K562 (cell line): ENCODE results near the gene RNF223. TPM values are rescaled to one million over a fixed set of nuclear protein-coding genes. Genes with fewer than 3 reads are reported as not detected.

Experiments used
- DNMT1 ChIP-seq: fragments of 450-650 bp; IDR thresholded peaks from 2 replicates; pipeline ENCODE4 v1.6.1; 2016; ENCODE audit warnings: antibody characterized with exemption, mild to moderate bottlenecking
- KLF13 ChIP-seq: fragments of 450-650 bp; IDR thresholded peaks from 2 replicates; pipeline ENCODE4 v1.6.1; 2016; ENCODE audit warnings: missing genetic modification characterization, low read depth, mild to moderate bottlenecking, missing compliant biosample characterization, moderate library complexity, borderline replicate concordance
- LARP7 ChIP-seq: fragments of 450-650 bp; IDR thresholded peaks from 2 replicates; pipeline ENCODE4 v1.6.1; 2016
- MAX ChIP-seq: sonication (generic); formaldehyde crosslinking; IDR thresholded peaks from 2 replicates; pipeline ENCODE4 v1.9.0; 2022; ENCODE audit warnings: mild to moderate bottlenecking, missing genetic modification reagents
- MCM3 ChIP-seq: fragments of 450-650 bp; IDR thresholded peaks from 2 replicates; pipeline ENCODE4 v1.6.1; 2016
- NR2C1 ChIP-seq, 2 experiments: fragments of 450-650 bp; IDR thresholded peaks; 2 replicates each; pipeline ENCODE4 v1.6.1; 2017; ENCODE audit warnings: mild to moderate bottlenecking in 2 of 2, antibody characterized with exemption in 1 of 2, inconsistent platforms in 1 of 2, missing compliant biosample characterization in 1 of 2, missing genetic modification characterization in 1 of 2
- POLR2G ChIP-seq: fragments of 200-400 bp; formaldehyde crosslinking; IDR thresholded peaks from 2 replicates; pipeline ENCODE4 v1.6.1; 2017; ENCODE audit warnings: low read depth, mild to moderate bottlenecking, antibody characterized with exemption, low read length, moderate library complexity
- POLR2H ChIP-seq: IDR thresholded peaks from 2 replicates; pipeline ENCODE4 v1.6.1; 2016; ENCODE audit warnings: missing genetic modification characterization, low read depth, mild to moderate bottlenecking, control low read depth, missing compliant biosample characterization, moderate library complexity
- SMAD3 ChIP-seq: fragments of 450-650 bp; formaldehyde crosslinking; conservative IDR thresholded peaks from 2 replicates; pipeline ENCODE4 v1.4.0; 2020; ENCODE audit warnings: mild to moderate bottlenecking
- TGIF2 ChIP-seq: sonication (generic); formaldehyde crosslinking; IDR thresholded peaks from 2 replicates; pipeline ENCODE4 v1.8.1; 2022; ENCODE audit warnings: mild to moderate bottlenecking, missing genetic modification reagents, moderate library complexity
- ZBED1 ChIP-seq: IDR thresholded peaks from 2 replicates; pipeline ENCODE4 v1.6.1; 2014
- ZNF212 ChIP-seq: fragments of 450-650 bp; formaldehyde crosslinking; IDR thresholded peaks from 2 replicates; pipeline ENCODE4 v1.4.0; 2020; ENCODE audit warnings: mild to moderate bottlenecking
- ZNF224 ChIP-seq: sonication (generic); formaldehyde crosslinking; IDR thresholded peaks from 2 replicates; pipeline ENCODE4 v1.8.0; 2022; ENCODE audit warnings: mild to moderate bottlenecking, missing genetic modification reagents
- ZNF695 ChIP-seq: fragments of 450-650 bp; formaldehyde crosslinking; IDR thresholded peaks from 2 replicates; pipeline ENCODE4 v1.4.0; 2020; ENCODE audit warnings: mild to moderate bottlenecking, moderate library complexity
- ZNF717 ChIP-seq: fragments of 250-450 bp; sonication (Bioruptor Pico); IDR thresholded peaks from 2 replicates; pipeline ENCODE4 v1.5.0; 2021
- ZNF76 ChIP-seq: fragments of 250-450 bp; sonication (Bioruptor Pico); IDR thresholded peaks from 2 replicates; pipeline ENCODE4 v1.4.0; 2020; ENCODE audit warnings: mild to moderate bottlenecking, moderate library complexity, borderline replicate concordance
- ZNF766 ChIP-seq: fragments of 200-800 bp; sonication (Bioruptor generic); conservative IDR thresholded peaks from 2 replicates; pipeline ENCODE4 v1.6.1; 2016; ENCODE audit warnings: missing genetic modification characterization, missing compliant biosample characterization
- polyA plus RNA-seq, 8 experiments: library from polyadenylated mRNA; depleted of rRNA in 4 of 8; stranded (reverse) in 5 of 8; unstranded in 3 of 8; fragments of >200 nt; fragmentation: Nextera tagmentation in 2 of 8; fragmentation: Illumina TruSeq in 1 of 8; extraction: Ambion mirVana in 2 of 8; extraction: Trizol in 1 of 8; gene quantifications; 2 replicates each; pipeline versions ENCODE4 v1.2.1 to v1.2.3, GENCODE V29; 2011 to 2014; ENCODE audit warnings: inconsistent platforms in 1 of 8, missing spikeins in 1 of 8
- total RNA-seq, 7 experiments: library from RNA; depleted of rRNA in 6 of 7; stranded (reverse); fragments of >200 nt in 6 of 7; fragmentation: Illumina TruSeq in 2 of 7; extraction: Trizol in 2 of 7; gene quantifications; 2 replicates each; pipeline versions ENCODE4 v1.2.1 to v1.2.3, GENCODE V29; 2011 to 2021; ENCODE audit warnings: low replicate concordance in 1 of 7
- TF ChIP-seq, protein P1 (sequence below): fragments of 450-650 bp; formaldehyde crosslinking; IDR thresholded peaks from 2 replicates; pipeline ENCODE4 v1.4.0; 2020; ENCODE audit warnings: mild to moderate bottlenecking
- TF ChIP-seq, protein P2 (sequence below): sonication (generic); formaldehyde crosslinking; IDR thresholded peaks from 2 replicates; pipeline ENCODE4 v1.8.1; 2023; ENCODE audit warnings: missing genetic modification reagents, mild to moderate bottlenecking, borderline replicate concordance
- TF ChIP-seq, protein P3 (sequence below): sonication (generic); formaldehyde crosslinking; IDR thresholded peaks from 2 replicates; pipeline ENCODE4 v1.8.1; 2022; ENCODE audit warnings: missing genetic modification reagents
- TF ChIP-seq, protein P4 (sequence below): fragments of 200-800 bp; sonication (Bioruptor generic); IDR thresholded peaks from 2 replicates; pipeline ENCODE4 v1.6.1; 2017; ENCODE audit warnings: missing genetic modification characterization, missing compliant biosample characterization

Gene RNF223
- total and polyA plus RNA-seq, 9 of the 15 experiments (the other 6 are each of a cell fraction or from before 2014, with no cell fraction given) = 0.04 to 0.32 TPM; not detected in 7

GRCh38 chr1:1080122-1080757 lies 6.1 kb upstream of the RNF223 start (continued):
- peak; percentile 64; the same call in 1 of the 2 replicates for TF ChIP-seq POLR2G
- TF ChIP-seq ZNF224 = no peak
- no peak for TF ChIP-seq SMAD3
- TF ChIP-seq NR2C1 (IDR thresholded peaks at IDR 0.05) = no peak
- TF ChIP-seq NR2C1 (tag; IDR thresholded peaks at IDR 0.05) = no peak
- no peak for TF ChIP-seq DNMT1
- TF ChIP-seq ZNF76 (CRISPR knock-in tag) = no peak
- TF ChIP-seq ZNF695 (CRISPR knock-in tag) = no peak
- TF ChIP-seq TGIF2 = no peak
- TF ChIP-seq, protein P1, sequence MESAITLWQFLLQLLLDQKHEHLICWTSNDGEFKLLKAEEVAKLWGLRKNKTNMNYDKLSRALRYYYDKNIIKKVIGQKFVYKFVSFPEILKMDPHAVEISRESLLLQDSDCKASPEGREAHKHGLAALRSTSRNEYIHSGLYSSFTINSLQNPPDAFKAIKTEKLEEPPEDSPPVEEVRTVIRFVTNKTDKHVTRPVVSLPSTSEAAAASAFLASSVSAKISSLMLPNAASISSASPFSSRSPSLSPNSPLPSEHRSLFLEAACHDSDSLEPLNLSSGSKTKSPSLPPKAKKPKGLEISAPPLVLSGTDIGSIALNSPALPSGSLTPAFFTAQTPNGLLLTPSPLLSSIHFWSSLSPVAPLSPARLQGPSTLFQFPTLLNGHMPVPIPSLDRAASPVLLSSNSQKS (CRISPR knock-in tag) = no peak
- no peak for TF ChIP-seq MCM3
- no peak for TF ChIP-seq LARP7
- TF ChIP-seq ZBED1 = no peak
- TF ChIP-seq ZNF766 = no peak
- peak; percentile 88 for TF ChIP-seq MAX
- no peak for TF ChIP-seq POLR2H
- TF ChIP-seq, protein P2, sequence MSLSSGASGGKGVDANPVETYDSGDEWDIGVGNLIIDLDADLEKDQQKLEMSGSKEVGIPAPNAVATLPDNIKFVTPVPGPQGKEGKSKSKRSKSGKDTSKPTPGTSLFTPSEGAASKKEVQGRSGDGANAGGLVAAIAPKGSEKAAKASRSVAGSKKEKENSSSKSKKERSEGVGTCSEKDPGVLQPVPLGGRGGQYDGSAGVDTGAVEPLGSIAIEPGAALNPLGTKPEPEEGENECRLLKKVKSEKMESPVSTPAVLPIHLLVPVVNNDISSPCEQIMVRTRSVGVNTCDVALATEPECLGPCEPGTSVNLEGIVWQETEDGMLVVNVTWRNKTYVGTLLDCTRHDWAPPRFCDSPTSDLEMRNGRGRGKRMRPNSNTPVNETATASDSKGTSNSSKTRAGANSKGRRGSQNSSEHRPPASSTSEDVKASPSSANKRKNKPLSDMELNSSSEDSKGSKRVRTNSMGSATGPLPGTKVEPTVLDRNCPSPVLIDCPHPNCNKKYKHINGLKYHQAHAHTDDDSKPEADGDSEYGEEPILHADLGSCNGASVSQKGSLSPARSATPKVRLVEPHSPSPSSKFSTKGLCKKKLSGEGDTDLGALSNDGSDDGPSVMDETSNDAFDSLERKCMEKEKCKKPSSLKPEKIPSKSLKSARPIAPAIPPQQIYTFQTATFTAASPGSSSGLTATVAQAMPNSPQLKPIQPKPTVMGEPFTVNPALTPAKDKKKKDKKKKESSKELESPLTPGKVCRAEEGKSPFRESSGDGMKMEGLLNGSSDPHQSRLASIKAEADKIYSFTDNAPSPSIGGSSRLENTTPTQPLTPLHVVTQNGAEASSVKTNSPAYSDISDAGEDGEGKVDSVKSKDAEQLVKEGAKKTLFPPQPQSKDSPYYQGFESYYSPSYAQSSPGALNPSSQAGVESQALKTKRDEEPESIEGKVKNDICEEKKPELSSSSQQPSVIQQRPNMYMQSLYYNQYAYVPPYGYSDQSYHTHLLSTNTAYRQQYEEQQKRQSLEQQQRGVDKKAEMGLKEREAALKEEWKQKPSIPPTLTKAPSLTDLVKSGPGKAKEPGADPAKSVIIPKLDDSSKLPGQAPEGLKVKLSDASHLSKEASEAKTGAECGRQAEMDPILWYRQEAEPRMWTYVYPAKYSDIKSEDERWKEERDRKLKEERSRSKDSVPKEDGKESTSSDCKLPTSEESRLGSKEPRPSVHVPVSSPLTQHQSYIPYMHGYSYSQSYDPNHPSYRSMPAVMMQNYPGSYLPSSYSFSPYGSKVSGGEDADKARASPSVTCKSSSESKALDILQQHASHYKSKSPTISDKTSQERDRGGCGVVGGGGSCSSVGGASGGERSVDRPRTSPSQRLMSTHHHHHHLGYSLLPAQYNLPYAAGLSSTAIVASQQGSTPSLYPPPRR = no peak
- TF ChIP-seq, protein P3, sequence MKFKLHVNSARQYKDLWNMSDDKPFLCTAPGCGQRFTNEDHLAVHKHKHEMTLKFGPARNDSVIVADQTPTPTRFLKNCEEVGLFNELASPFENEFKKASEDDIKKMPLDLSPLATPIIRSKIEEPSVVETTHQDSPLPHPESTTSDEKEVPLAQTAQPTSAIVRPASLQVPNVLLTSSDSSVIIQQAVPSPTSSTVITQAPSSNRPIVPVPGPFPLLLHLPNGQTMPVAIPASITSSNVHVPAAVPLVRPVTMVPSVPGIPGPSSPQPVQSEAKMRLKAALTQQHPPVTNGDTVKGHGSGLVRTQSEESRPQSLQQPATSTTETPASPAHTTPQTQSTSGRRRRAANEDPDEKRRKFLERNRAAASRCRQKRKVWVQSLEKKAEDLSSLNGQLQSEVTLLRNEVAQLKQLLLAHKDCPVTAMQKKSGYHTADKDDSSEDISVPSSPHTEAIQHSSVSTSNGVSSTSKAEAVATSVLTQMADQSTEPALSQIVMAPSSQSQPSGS (CRISPR knock-in tag) = no peak
- TF ChIP-seq KLF13 = no peak
- TF ChIP-seq, protein P4, sequence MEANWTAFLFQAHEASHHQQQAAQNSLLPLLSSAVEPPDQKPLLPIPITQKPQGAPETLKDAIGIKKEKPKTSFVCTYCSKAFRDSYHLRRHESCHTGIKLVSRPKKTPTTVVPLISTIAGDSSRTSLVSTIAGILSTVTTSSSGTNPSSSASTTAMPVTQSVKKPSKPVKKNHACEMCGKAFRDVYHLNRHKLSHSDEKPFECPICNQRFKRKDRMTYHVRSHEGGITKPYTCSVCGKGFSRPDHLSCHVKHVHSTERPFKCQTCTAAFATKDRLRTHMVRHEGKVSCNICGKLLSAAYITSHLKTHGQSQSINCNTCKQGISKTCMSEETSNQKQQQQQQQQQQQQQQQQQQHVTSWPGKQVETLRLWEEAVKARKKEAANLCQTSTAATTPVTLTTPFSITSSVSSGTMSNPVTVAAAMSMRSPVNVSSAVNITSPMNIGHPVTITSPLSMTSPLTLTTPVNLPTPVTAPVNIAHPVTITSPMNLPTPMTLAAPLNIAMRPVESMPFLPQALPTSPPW = peak; percentile 36; the same call in 1 of the 2 replicates
- TF ChIP-seq ZNF717 = no peak
- no peak for TF ChIP-seq ZNF212 (CRISPR knock-in tag)
